GM18507 (cell line): Measurements from ENCODE around the gene RUNX2.

Source experiments
- DNase-seq: peaks from one replicate; pipeline ENCODE4 v3.0.0; 2011; ENCODE audit warnings: low read depth; ENCODE audit not compliant: insufficient read length; ENCODE audit errors: extremely low spot score
- FAIRE-seq: peaks from 2 replicates; lab custom pipeline; 2011; peaks lifted over from hg19 to GRCh38; lab: Jason Lieb, UNC

The RUNX2 gene

GRCh38 chr6:45698046-45698445 lies 369.9 kb downstream of the RUNX2 start:
- no peak for FAIRE-seq
- no peak for DNase-seq

- FAIRE-seq: no peak
- no peak for DNase-seq
These were observed 371.5 kb downstream of the RUNX2 start for GRCh38 chr6:45699663-45700062.

GRCh38 chr6:45702849-45703739 lies 375.0 kb downstream of the RUNX2 start:
- DNase-seq (no peak), FAIRE-seq (no peak)

- no peak for FAIRE-seq
- no peak for DNase-seq
These were observed 376.1 kb downstream of the RUNX2 start for GRCh38 chr6:45704056-45704800.

- no peak for DNase-seq
These were observed 377.2 kb downstream of the RUNX2 start for GRCh38 chr6:45705137-45705855.

GRCh38 chr6:45706319-45706718 lies 378.2 kb downstream of the RUNX2 start:
- FAIRE-seq (peak; percentile 61), DNase-seq (no peak)

More at GRCh38 chr6:45705137-45705855, 377.2 kb downstream of the RUNX2 start:
- FAIRE-seq: no peak

GRCh38 chr6:45707176-45707575 lies 379.0 kb downstream of the RUNX2 start:
- no peak for FAIRE-seq

GRCh38 chr6:45709781-45710220 lies 381.7 kb downstream of the RUNX2 start:
- FAIRE-seq (peak; percentile 74), DNase-seq (no peak)

More at GRCh38 chr6:45707176-45707575, 379.0 kb downstream of the RUNX2 start:
- no peak for DNase-seq

GRCh38 chr6:45710304-45710821 lies 382.2 kb downstream of the RUNX2 start:
- FAIRE-seq (peak; percentile 92), DNase-seq (peak; percentile 37)

GRCh38 chr6:45712076-45712475 lies 383.9 kb downstream of the RUNX2 start:
- no peak for FAIRE-seq
- no peak for DNase-seq

GRCh38 chr6:45712786-45713185 lies 384.7 kb downstream of the RUNX2 start:
- no peak for FAIRE-seq
- no peak for DNase-seq
